ENCODE measurements around the gene ARPC5.
"Not testable (repeated sequence)": the region's sequence is repeated elsewhere in the genome, so short reads cannot be mapped to it uniquely, and the experiment has no call there.

ARPC5 gene

GRCh38 chr1:183632964-183633363 lies 2.6 kb downstream of the ARPC5 start:
- no peak for TF ChIP-seq CTCF (IDR thresholded peaks at IDR 0.05; ENCODE audit: borderline replicate concordance, control extremely low read depth, extremely low read depth, insufficient read depth, missing control alignments)
- no peak for DNase-seq (ENCODE audit: low spot score)
- in situ Hi-C loops (cut with MboI; ENCODE audit: low sequenced_read_pairs, unreplicated experiment) = no loop called here

- in situ Hi-C loops (cut with MboI; ENCODE audit: low sequenced_read_pairs, unreplicated experiment) = no loop called here
Measured at GRCh38 chr1:183632114-183632513, 3.5 kb downstream of the ARPC5 start.

GRCh38 chr1:183630748-183631147 lies 4.8 kb downstream of the ARPC5 start:
- in situ Hi-C loops (cut with MboI; ENCODE audit: low sequenced_read_pairs, unreplicated experiment) = no loop called here
- no peak for DNase-seq (ENCODE audit: low spot score)
- TF ChIP-seq CTCF (IDR thresholded peaks at IDR 0.05; ENCODE audit: borderline replicate concordance, control extremely low read depth, extremely low read depth, insufficient read depth, missing control alignments) = no peak

More at GRCh38 chr1:183632114-183632513, 3.5 kb downstream of the ARPC5 start:
- TF ChIP-seq CTCF (IDR thresholded peaks at IDR 0.05; ENCODE audit: borderline replicate concordance, control extremely low read depth, extremely low read depth, insufficient read depth, missing control alignments) = no peak
- DNase-seq (ENCODE audit: low spot score) = no peak

- in situ Hi-C loops (cut with MboI; ENCODE audit: low sequenced_read_pairs, unreplicated experiment) = no loop called here
- no peak for TF ChIP-seq CTCF (IDR thresholded peaks at IDR 0.05; ENCODE audit: borderline replicate concordance, control extremely low read depth, extremely low read depth, insufficient read depth, missing control alignments)
- DNase-seq (ENCODE audit: low spot score) = no peak
Measured at GRCh38 chr1:183628537-183628936, 7.0 kb downstream of the ARPC5 start.

- DNase-seq (ENCODE audit: low spot score); in situ Hi-C loops (cut with MboI; ENCODE audit: low sequenced_read_pairs, unreplicated experiment): not testable (repeated sequence)
Measured at GRCh38 chr1:183626236-183626635, 9.3 kb downstream of the ARPC5 start.

- in situ Hi-C loops (cut with MboI; ENCODE audit: low sequenced_read_pairs, unreplicated experiment) = no loop called here
- TF ChIP-seq CTCF (IDR thresholded peaks at IDR 0.05; ENCODE audit: borderline replicate concordance, control extremely low read depth, extremely low read depth, insufficient read depth, missing control alignments) = peak; percentile 75
- DNase-seq (ENCODE audit: low spot score) = peak; percentile 55
Measured at GRCh38 chr1:183622884-183623785, 12.4 kb downstream of the ARPC5 start.

- in situ Hi-C loops (cut with MboI; ENCODE audit: low sequenced_read_pairs, unreplicated experiment) = no loop called here
- no peak for DNase-seq (ENCODE audit: low spot score)
- no peak for TF ChIP-seq CTCF (IDR thresholded peaks at IDR 0.05; ENCODE audit: borderline replicate concordance, control extremely low read depth, extremely low read depth, insufficient read depth, missing control alignments)
Measured at GRCh38 chr1:183622013-183622412, 13.6 kb downstream of the ARPC5 start.
